ENCODE measurements around the gene CREBRF. TPM values are rescaled to one million over a fixed set of nuclear protein-coding genes. Genes with fewer than 3 reads are reported as not detected.

Gene CREBRF
- total RNA-seq, 1 experiment from 2014 or later: 16.9 TPM

DNA sequence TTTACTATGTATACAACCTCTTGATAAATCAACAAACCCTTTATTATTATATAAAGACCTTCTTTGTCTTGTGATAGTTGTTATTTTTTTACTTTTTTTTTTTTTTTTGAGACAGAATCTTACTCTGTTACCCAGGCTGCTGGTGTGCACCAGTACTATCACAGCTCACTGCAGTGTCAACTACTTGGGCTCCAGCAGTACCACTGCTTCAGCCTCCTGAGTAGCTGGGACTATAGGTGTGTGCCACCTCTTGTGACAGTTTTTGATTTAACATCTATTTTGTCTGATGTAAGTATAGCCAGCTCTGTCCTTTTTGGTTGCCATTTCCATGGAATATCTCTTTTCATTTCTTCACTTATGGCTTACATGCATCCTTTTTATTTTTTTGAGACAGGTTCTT, 42.6 kb downstream of the CREBRF start:
- Histone ChIP-seq H3K27me3 (ENCODE audit: insufficient read depth, low read depth) (no peaks in the 10 kb centered on the region), H3K9me2 (ENCODE audit: insufficient read depth) (no peaks in the 10 kb centered on the region), H3F3A (ENCODE audit: insufficient read depth, low read depth) (peaks cover 9% of the 10 kb centered on the region), H4K20me1 (ENCODE audit: insufficient read depth) (peaks cover 4% of the 10 kb centered on the region), H3K9me3 (ENCODE audit: insufficient read depth, low read depth) (no peaks in the 10 kb centered on the region), H3K4me2 (no peak overlapping the region), H3K36me3 (ENCODE audit: low read depth) (0 out of 2 replicates have a peak, but pooled peaks cover 5% of the 10 kb centered on the region), H3K79me2 (ENCODE audit: low read depth) (no peaks in the 10 kb centered on the region), H3K27ac (no peak overlapping the region), H3K4me1 (replicated peaks; ENCODE audit: insufficient read depth) (peaks cover 11% of the 10 kb centered on the region), H2AFZ (no peak overlapping the region), H3K4me3 (no peak overlapping the region)
- intact Hi-C loops (cut with micrococcal nuclease; ENCODE audit: unreplicated experiment): no loop called here
- ChIA-PET CTCF (interaction anchor here (0.6 kb wide), 1 partner anchor 48 kb away, joined by 3 read pairs; no protein-coding TSS in a partner anchor), POLR2A (ENCODE audit: unreplicated experiment) (no interaction called here)
- DNase-seq: no peak
- no TSS peak for BruUV-seq (replicated peaks)
- TF ChIP-seq EZH2 (IDR thresholded peaks at IDR 0.05; ENCODE audit: low read depth): no peak

DNA sequence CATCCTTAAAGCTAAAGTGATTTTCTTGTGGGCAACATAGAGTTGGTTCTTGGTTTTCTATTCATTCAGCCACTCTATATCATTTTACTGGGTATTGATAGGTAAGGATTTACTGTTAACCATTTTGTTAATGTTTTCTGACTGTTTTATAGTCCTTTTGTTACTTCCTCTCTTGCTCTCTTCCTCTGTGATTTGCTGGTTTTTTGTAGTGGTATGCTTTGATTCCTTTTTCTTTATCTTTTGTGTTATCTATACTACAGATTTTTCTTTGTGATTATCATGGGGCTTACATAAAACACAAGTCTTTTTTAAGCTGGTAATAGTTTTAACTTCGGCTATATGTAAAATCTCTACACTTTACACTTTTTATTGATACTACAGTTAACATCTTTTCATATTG, 43.3 kb downstream of the CREBRF start:
- no peak overlapping the region for H3K4me3 ChIP-seq
- CTCF ChIA-PET: no interaction called here
- intact Hi-C loops (cut with micrococcal nuclease; ENCODE audit: unreplicated experiment): no loop called here

DNA sequence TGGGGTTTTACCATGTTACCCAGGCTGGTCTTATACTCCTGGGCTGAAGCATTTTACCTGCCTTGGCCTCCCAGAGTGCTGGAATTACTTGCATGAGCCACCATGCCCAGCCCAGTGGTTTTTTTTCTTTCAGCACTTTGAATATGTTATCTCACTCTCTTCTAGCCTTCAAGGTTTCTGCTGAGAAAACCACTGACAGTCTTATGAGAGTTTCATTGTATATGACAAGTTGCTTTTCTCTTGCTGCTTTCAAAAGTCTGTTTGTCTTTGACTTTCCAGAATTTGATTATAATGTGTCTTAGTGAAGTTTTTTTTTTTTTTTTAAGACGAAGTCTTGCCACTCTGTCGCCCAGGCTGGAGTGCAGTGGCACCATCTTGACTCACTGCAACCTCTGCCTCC, 45.1 kb downstream of the CREBRF start:
- H3K4me1 ChIP-seq (replicated peaks; ENCODE audit: insufficient read depth): no peaks in the 10 kb centered on the region
- H3K9me3 ChIP-seq (ENCODE audit: insufficient read depth, low read depth): no peaks in the 10 kb centered on the region
- ChIA-PET POLR2A (ENCODE audit: unreplicated experiment) (no interaction called here), CTCF (no interaction called here)
- no TSS peak for BruUV-seq (replicated peaks)
- 0 out of 2 replicates have a peak, but pooled peaks cover 5% of the 10 kb centered on the region for H3K36me3 ChIP-seq (ENCODE audit: low read depth)
- DNase-seq: no peak
- intact Hi-C loops (cut with micrococcal nuclease; ENCODE audit: unreplicated experiment): no loop called here
- no peaks in the 10 kb centered on the region for H3K79me2 ChIP-seq (ENCODE audit: low read depth)
- TF ChIP-seq EZH2 (IDR thresholded peaks at IDR 0.05; ENCODE audit: low read depth): no peak
- TF ChIP-seq, protein P1, sequence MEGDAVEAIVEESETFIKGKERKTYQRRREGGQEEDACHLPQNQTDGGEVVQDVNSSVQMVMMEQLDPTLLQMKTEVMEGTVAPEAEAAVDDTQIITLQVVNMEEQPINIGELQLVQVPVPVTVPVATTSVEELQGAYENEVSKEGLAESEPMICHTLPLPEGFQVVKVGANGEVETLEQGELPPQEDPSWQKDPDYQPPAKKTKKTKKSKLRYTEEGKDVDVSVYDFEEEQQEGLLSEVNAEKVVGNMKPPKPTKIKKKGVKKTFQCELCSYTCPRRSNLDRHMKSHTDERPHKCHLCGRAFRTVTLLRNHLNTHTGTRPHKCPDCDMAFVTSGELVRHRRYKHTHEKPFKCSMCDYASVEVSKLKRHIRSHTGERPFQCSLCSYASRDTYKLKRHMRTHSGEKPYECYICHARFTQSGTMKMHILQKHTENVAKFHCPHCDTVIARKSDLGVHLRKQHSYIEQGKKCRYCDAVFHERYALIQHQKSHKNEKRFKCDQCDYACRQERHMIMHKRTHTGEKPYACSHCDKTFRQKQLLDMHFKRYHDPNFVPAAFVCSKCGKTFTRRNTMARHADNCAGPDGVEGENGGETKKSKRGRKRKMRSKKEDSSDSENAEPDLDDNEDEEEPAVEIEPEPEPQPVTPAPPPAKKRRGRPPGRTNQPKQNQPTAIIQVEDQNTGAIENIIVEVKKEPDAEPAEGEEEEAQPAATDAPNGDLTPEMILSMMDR (conservative IDR thresholded peaks at IDR 0.05): no peak
- H3K27ac ChIP-seq: no peak overlapping the region
- H3K4me3 ChIP-seq: no peak overlapping the region
- H3K27me3 ChIP-seq (ENCODE audit: insufficient read depth, low read depth): no peaks in the 10 kb centered on the region
- no peak overlapping the region for H2AFZ ChIP-seq
- no peaks in the 10 kb centered on the region for H3F3A ChIP-seq (ENCODE audit: insufficient read depth, low read depth)
- H3K9me2 ChIP-seq (ENCODE audit: insufficient read depth): no peaks in the 10 kb centered on the region
- peaks cover 4% of the 10 kb centered on the region for H4K20me1 ChIP-seq (ENCODE audit: insufficient read depth)
- H3K4me2 ChIP-seq: no peak overlapping the region

More for the DNA sequence above, 43.3 kb downstream of the CREBRF start:
- H2AFZ ChIP-seq: no peak overlapping the region
- H3K4me2 ChIP-seq: no peak overlapping the region
- H3K27ac ChIP-seq: no peak overlapping the region
- TF ChIP-seq EZH2 (IDR thresholded peaks at IDR 0.05; ENCODE audit: low read depth): no peak
- TF ChIP-seq, protein P1 (conservative IDR thresholded peaks at IDR 0.05): no peak
- H3K79me2 ChIP-seq (ENCODE audit: low read depth): no peaks in the 10 kb centered on the region
- DNase-seq: no peak
- H4K20me1 ChIP-seq (ENCODE audit: insufficient read depth): peaks cover 4% of the 10 kb centered on the region
- POLR2A ChIA-PET (ENCODE audit: unreplicated experiment): no interaction called here
- 0 out of 2 replicates have a peak, but pooled peaks cover 5% of the 10 kb centered on the region for H3K36me3 ChIP-seq (ENCODE audit: low read depth)
- peaks cover 4% of the 10 kb centered on the region for H3K4me1 ChIP-seq (replicated peaks; ENCODE audit: insufficient read depth)
- H3K9me2 ChIP-seq (ENCODE audit: insufficient read depth): no peaks in the 10 kb centered on the region
- no peaks in the 10 kb centered on the region for H3K9me3 ChIP-seq (ENCODE audit: insufficient read depth, low read depth)
- BruUV-seq (replicated peaks): no TSS peak
- H3K27me3 ChIP-seq (ENCODE audit: insufficient read depth, low read depth): no peaks in the 10 kb centered on the region
- peaks cover 2% of the 10 kb centered on the region; the same call in 1 of the 2 replicates for H3F3A ChIP-seq (ENCODE audit: insufficient read depth, low read depth)

DNA sequence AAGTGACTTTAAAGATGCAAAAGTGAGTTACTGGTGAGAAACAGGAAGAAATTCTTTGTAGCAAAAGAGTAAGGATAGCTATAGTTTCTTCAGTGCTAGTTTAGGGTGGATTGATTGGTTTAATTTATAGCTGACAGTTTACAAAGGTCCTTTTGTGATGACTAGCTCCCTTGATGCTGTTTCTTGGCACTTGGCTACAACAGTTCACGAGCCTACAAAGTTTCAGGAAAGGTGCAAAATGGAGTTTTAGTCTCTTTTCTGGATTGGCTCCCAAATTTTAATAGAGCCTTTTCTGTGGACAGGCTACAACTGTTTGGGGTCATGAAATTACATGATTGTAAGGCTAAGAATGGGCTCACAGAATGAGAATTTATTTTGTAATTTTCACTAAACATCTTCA, 47.3 kb downstream of the CREBRF start:
- Histone ChIP-seq H3K4me2 (no peak overlapping the region), H3K27ac (no peak overlapping the region), H2AFZ (no peak overlapping the region), H3F3A (ENCODE audit: insufficient read depth, low read depth) (no peaks in the 10 kb centered on the region), H3K9me2 (ENCODE audit: insufficient read depth) (no peaks in the 10 kb centered on the region), H3K4me1 (replicated peaks; ENCODE audit: insufficient read depth) (no peaks in the 10 kb centered on the region), H3K4me3 (no peak overlapping the region), H3K79me2 (ENCODE audit: low read depth) (no peaks in the 10 kb centered on the region), H4K20me1 (ENCODE audit: insufficient read depth) (no peaks in the 10 kb centered on the region; the same call in 1 of the 2 replicates), H3K9me3 (ENCODE audit: insufficient read depth, low read depth) (no peaks in the 10 kb centered on the region), H3K27me3 (ENCODE audit: insufficient read depth, low read depth) (no peaks in the 10 kb centered on the region), H3K36me3 (ENCODE audit: low read depth) (0 out of 2 replicates have a peak, but pooled peaks cover 5% of the 10 kb centered on the region)
- no TSS peak for BruUV-seq (replicated peaks)
- intact Hi-C loops (cut with micrococcal nuclease; ENCODE audit: unreplicated experiment): no loop called here
- DNase-seq: no peak
- CTCF ChIA-PET: no interaction called here
- POLR2A ChIA-PET (ENCODE audit: unreplicated experiment): no interaction called here
- TF ChIP-seq EZH2 (IDR thresholded peaks at IDR 0.05; ENCODE audit: low read depth): no peak
- TF ChIP-seq, protein P1 (conservative IDR thresholded peaks at IDR 0.05): no peak
